Body of pancreas (tissue), 4 donors: ENCODE data around the gene SLC17A9.

Experiments used
- CTCF ChIP-seq, 7 experiments: fragments of 450-650 bp in 4 of 7; fragments of 200-600 bp in 3 of 7; sonication (generic) in 3 of 7; IDR thresholded peaks; one replicate each; pipeline ENCODE4 v1.5.1; 2016 to 2019; ENCODE audit warnings: antibody characterized with exemption in 7 of 7
- POLR2A ChIP-seq, 3 donors: fragments of 450-650 bp; IDR thresholded peaks; one replicate each; pipeline ENCODE4 v1.6.1; 2016; ENCODE audit warnings: antibody characterized with exemption in 3 of 3, mild to moderate bottlenecking in 2 of 3

- TF ChIP-seq CTCF (IDR thresholded peaks at IDR 0.05): no peak
- no peak for TF ChIP-seq POLR2A (IDR thresholded peaks at IDR 0.05)
These were observed 55.4 kb downstream of the SLC17A9 start for GRCh38 chr20:63007646-63008488.
